K562 (cell line): ENCODE measurements around the gene EXOC3L2. TPM values are rescaled to one million over a fixed set of nuclear protein-coding genes. Genes with fewer than 3 reads are reported as not detected.

Experiments used
- ATF7 ChIP-seq: fragments of 450-650 bp; IDR thresholded peaks from 2 replicates; pipeline ENCODE4 v1.7.1; 2014; ENCODE audit warnings: mild to moderate bottlenecking, moderate library complexity
- BRD4 ChIP-seq: fragments of 200-600 bp; sonication (generic); IDR thresholded peaks from 2 replicates; pipeline ENCODE4 v1.6.1; 2017; ENCODE audit warnings: inconsistent platforms
- DPF2 ChIP-seq: fragments of 450-650 bp; IDR thresholded peaks from 2 replicates; pipeline ENCODE4 v1.6.1; 2016
- FOXP1 ChIP-seq: sonication (generic); formaldehyde crosslinking; IDR thresholded peaks from 2 replicates; pipeline ENCODE4 v1.8.0; 2022; ENCODE audit warnings: mild to moderate bottlenecking, missing genetic modification reagents
- HCFC1 ChIP-seq: IDR thresholded peaks from 2 replicates; pipeline ENCODE4 v1.6.1; 2012; ENCODE audit warnings: low read depth, low read length, improper control_type of control experiment
- HLTF ChIP-seq: fragments of 450-650 bp; IDR thresholded peaks from 2 replicates; pipeline ENCODE4 v1.6.1; 2016
- MCM2 ChIP-seq: fragments of 450-650 bp; IDR thresholded peaks from 2 replicates; pipeline ENCODE4 v1.6.1; 2017; ENCODE audit warnings: low read depth, mild to moderate bottlenecking
- POLR2AphosphoS2 ChIP-seq: IDR thresholded peaks from 2 replicates; pipeline ENCODE4 v1.6.1; 2012; ENCODE audit warnings: low read length, improper control_type of control experiment
- SMAD4 ChIP-seq: fragments of 250-450 bp; sonication (Bioruptor Pico); conservative IDR thresholded peaks from 2 replicates; pipeline ENCODE4 v1.8.0; 2021; ENCODE audit warnings: inconsistent platforms, mild to moderate bottlenecking, moderate library complexity
- TCF7 ChIP-seq: sonication (generic); IDR thresholded peaks from 2 replicates; pipeline ENCODE4 v1.6.1; 2016; ENCODE audit warnings: antibody characterized with exemption, borderline replicate concordance
- ZNF184 ChIP-seq: sonication (generic); formaldehyde crosslinking; IDR thresholded peaks from 2 replicates; pipeline ENCODE4 v1.5.0; 2020; ENCODE audit warnings: missing genetic modification reagents
- ZNF239 ChIP-seq: fragments of 250-450 bp; sonication (Bioruptor Pico); IDR thresholded peaks from 2 replicates; pipeline ENCODE4 v1.4.0; 2020; ENCODE audit warnings: mild to moderate bottlenecking
- polyA plus RNA-seq, 8 experiments: library from polyadenylated mRNA; depleted of rRNA in 4 of 8; stranded (reverse) in 5 of 8; unstranded in 3 of 8; fragments of >200 nt; fragmentation: Nextera tagmentation in 2 of 8; fragmentation: Illumina TruSeq in 1 of 8; extraction: Ambion mirVana in 2 of 8; extraction: Trizol in 1 of 8; gene quantifications; 2 replicates each; pipeline versions ENCODE4 v1.2.1 to v1.2.3, GENCODE V29; 2011 to 2014; ENCODE audit warnings: inconsistent platforms in 1 of 8, missing spikeins in 1 of 8
- total RNA-seq, 7 experiments: library from RNA; depleted of rRNA in 6 of 7; stranded (reverse); fragments of >200 nt in 6 of 7; fragmentation: Illumina TruSeq in 2 of 7; extraction: Trizol in 2 of 7; gene quantifications; 2 replicates each; pipeline versions ENCODE4 v1.2.1 to v1.2.3, GENCODE V29; 2011 to 2021; ENCODE audit warnings: low replicate concordance in 1 of 7
- TF ChIP-seq, protein P1 (sequence below): fragments of 250-450 bp; sonication (Bioruptor Pico); IDR thresholded peaks from 2 replicates; pipeline ENCODE4 v1.5.0; 2021; ENCODE audit warnings: mild to moderate bottlenecking, borderline replicate concordance
- TF ChIP-seq, protein P2 (sequence below): fragments of 250-450 bp; sonication (Bioruptor Pico); IDR thresholded peaks from 2 replicates; pipeline ENCODE4 v1.8.0; 2021; ENCODE audit warnings: moderate library complexity, mild to moderate bottlenecking, inconsistent platforms
- TF ChIP-seq, protein P3 (sequence below): fragments of 250-450 bp; sonication (Bioruptor Pico); IDR thresholded peaks from 2 replicates; pipeline ENCODE4 v1.4.0; 2020; ENCODE audit warnings: mild to moderate bottlenecking, moderate library complexity, borderline replicate concordance
- TF ChIP-seq, protein P4 (sequence below), 2 experiments: fragments of 450-650 bp in 1 of 2; IDR thresholded peaks; 2 replicates each; pipeline ENCODE4 v1.6.1; 2011 to 2017; ENCODE audit warnings: low read depth in 2 of 2, antibody characterized with exemption in 1 of 2, borderline replicate concordance in 1 of 2, low read length in 1 of 2, mild to moderate bottlenecking in 1 of 2, mixed read lengths in 1 of 2; ENCODE audit not compliant: control insufficient read depth in 1 of 2
- TF ChIP-seq, protein P5 (sequence below): sonication (generic); formaldehyde crosslinking; IDR thresholded peaks from 2 replicates; pipeline ENCODE4 v1.8.0; 2022; ENCODE audit warnings: mild to moderate bottlenecking, missing genetic modification reagents

EXOC3L2 gene
- total and polyA plus RNA-seq, 9 of the 15 experiments (the other 6 are each of a cell fraction or from before 2014, with no cell fraction given): 0.31 to 19.0 (median 2.4) TPM

DNA sequence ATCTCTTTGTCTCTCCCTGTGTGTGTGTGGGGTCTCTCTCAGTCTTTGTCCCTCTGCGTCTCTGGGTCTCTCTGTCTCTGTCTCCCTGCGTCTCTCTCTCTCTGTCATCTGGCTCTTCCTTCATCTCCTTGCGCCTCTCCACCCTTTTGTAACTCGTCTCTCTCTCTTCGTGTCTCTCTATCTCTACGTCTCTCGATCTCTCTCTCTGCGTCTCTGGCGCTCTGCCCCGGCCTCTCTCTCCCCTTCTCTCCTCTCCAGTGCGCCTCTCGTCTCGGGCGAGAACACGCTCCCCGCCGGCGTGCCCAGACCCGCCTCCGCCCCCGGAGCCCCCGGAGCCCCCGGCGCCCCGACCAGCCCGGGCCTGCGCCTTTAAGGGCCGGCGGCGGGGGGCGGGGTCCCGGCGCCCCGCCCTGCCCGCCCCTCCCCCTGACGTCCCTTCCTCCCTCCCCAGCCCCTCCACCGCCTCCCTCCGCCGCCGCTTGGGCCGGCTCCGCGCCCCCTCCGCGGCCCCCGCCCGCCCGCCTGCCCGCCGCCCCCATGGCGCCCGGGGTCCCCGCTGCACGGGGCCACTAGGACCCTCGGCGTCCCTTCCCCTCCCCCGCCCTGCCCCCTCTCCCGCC is 5.7 kb upstream of the EXOC3L2 start, which contains the start of gene MARK4 (continued):
- TF ChIP-seq FOXP1 (CRISPR knock-in tag) (no peak), POLR2AphosphoS2 (no peak), SMAD4 (no peak), ATF7 (no peak), MCM2 (no peak), ZNF184 (CRISPR knock-in tag) (no peak), ZNF239 (CRISPR knock-in tag) (no peak), HCFC1 (no peak), TCF7 (no peak), HLTF (peak; percentile 86; the same call in 1 of the 2 replicates), BRD4 (no peak), DPF2 (peak; percentile 71; the same call in 1 of the 2 replicates)
- TF ChIP-seq, protein P1, sequence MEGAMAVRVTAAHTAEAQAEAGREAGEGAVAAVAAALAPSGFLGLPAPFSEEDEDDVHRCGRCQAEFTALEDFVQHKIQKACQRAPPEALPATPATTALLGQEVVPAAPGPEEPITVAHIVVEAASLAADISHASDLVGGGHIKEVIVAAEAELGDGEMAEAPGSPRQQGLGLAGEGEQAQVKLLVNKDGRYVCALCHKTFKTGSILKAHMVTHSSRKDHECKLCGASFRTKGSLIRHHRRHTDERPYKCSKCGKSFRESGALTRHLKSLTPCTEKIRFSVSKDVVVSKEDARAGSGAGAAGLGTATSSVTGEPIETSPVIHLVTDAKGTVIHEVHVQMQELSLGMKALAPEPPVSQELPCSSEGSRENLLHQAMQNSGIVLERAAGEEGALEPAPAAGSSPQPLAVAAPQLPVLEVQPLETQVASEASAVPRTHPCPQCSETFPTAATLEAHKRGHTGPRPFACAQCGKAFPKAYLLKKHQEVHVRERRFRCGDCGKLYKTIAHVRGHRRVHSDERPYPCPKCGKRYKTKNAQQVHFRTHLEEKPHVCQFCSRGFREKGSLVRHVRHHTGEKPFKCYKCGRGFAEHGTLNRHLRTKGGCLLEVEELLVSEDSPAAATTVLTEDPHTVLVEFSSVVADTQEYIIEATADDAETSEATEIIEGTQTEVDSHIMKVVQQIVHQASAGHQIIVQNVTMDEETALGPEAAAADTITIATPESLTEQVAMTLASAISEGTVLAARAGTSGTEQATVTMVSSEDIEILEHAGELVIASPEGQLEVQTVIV: no peak
- TF ChIP-seq, protein P2, sequence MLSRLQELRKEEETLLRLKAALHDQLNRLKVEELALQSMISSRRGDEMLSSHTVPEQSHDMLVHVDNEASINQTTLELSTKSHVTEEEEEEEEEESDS: no peak
- TF ChIP-seq, protein P3, sequence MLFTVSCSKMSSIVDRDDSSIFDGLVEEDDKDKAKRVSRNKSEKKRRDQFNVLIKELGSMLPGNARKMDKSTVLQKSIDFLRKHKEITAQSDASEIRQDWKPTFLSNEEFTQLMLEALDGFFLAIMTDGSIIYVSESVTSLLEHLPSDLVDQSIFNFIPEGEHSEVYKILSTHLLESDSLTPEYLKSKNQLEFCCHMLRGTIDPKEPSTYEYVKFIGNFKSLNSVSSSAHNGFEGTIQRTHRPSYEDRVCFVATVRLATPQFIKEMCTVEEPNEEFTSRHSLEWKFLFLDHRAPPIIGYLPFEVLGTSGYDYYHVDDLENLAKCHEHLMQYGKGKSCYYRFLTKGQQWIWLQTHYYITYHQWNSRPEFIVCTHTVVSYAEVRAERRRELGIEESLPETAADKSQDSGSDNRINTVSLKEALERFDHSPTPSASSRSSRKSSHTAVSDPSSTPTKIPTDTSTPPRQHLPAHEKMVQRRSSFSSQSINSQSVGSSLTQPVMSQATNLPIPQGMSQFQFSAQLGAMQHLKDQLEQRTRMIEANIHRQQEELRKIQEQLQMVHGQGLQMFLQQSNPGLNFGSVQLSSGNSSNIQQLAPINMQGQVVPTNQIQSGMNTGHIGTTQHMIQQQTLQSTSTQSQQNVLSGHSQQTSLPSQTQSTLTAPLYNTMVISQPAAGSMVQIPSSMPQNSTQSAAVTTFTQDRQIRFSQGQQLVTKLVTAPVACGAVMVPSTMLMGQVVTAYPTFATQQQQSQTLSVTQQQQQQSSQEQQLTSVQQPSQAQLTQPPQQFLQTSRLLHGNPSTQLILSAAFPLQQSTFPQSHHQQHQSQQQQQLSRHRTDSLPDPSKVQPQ (CRISPR knock-in tag): no peak
- TF ChIP-seq, protein P4, sequence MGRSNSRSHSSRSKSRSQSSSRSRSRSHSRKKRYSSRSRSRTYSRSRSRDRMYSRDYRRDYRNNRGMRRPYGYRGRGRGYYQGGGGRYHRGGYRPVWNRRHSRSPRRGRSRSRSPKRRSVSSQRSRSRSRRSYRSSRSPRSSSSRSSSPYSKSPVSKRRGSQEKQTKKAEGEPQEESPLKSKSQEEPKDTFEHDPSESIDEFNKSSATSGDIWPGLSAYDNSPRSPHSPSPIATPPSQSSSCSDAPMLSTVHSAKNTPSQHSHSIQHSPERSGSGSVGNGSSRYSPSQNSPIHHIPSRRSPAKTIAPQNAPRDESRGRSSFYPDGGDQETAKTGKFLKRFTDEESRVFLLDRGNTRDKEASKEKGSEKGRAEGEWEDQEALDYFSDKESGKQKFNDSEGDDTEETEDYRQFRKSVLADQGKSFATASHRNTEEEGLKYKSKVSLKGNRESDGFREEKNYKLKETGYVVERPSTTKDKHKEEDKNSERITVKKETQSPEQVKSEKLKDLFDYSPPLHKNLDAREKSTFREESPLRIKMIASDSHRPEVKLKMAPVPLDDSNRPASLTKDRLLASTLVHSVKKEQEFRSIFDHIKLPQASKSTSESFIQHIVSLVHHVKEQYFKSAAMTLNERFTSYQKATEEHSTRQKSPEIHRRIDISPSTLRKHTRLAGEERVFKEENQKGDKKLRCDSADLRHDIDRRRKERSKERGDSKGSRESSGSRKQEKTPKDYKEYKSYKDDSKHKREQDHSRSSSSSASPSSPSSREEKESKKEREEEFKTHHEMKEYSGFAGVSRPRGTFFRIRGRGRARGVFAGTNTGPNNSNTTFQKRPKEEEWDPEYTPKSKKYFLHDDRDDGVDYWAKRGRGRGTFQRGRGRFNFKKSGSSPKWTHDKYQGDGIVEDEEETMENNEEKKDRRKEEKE (IDR thresholded peaks at IDR 0.05; ENCODE audit: borderline replicate concordance in 1 of 2, control insufficient read depth in 1 of 2, low read depth in 2 of 2, low read length in 1 of 2): no peak
- TF ChIP-seq, protein P5, sequence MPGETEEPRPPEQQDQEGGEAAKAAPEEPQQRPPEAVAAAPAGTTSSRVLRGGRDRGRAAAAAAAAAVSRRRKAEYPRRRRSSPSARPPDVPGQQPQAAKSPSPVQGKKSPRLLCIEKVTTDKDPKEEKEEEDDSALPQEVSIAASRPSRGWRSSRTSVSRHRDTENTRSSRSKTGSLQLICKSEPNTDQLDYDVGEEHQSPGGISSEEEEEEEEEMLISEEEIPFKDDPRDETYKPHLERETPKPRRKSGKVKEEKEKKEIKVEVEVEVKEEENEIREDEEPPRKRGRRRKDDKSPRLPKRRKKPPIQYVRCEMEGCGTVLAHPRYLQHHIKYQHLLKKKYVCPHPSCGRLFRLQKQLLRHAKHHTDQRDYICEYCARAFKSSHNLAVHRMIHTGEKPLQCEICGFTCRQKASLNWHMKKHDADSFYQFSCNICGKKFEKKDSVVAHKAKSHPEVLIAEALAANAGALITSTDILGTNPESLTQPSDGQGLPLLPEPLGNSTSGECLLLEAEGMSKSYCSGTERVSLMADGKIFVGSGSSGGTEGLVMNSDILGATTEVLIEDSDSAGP: peak; percentile 92
